Type B pancreatic cell (in vitro differentiated cells): ENCODE data around the gene ZZZ3. TPM values are rescaled to one million over a fixed set of nuclear protein-coding genes. Genes with fewer than 3 reads are reported as not detected.

Experiments
- DNase-seq: peaks from one replicate; pipeline ENCODE4 v3.0.0; 2021; ENCODE audit warnings: mixed read lengths; ENCODE audit not compliant: unreplicated experiment; ENCODE audit errors: extremely low spot score
- H3K27ac Mint-ChIP-seq: 2 replicates; pipeline ENCODE4 v1.8.0; 2021; ENCODE audit warnings: mild to moderate bottlenecking, mixed read lengths
- H3K27me3 Mint-ChIP-seq: 2 replicates; pipeline ENCODE4 v1.8.0; 2021; ENCODE audit warnings: mixed read lengths
- H3K36me3 Mint-ChIP-seq: 2 replicates; pipeline ENCODE4 v1.8.0; 2021; ENCODE audit warnings: mixed read lengths
- H3K4me1 Mint-ChIP-seq: one replicate; pipeline ENCODE4 v1.8.0; 2021; ENCODE audit warnings: mixed read lengths; ENCODE audit not compliant: unreplicated experiment
- H3K4me3 Mint-ChIP-seq: 2 replicates; pipeline ENCODE4 v1.8.0; 2021; ENCODE audit warnings: mild to moderate bottlenecking, mixed read lengths
- H3K9me3 Mint-ChIP-seq: 2 replicates; pipeline ENCODE4 v1.8.0; 2021; ENCODE audit warnings: mixed read lengths
- total RNA-seq: library from RNA; stranded (reverse); gene quantifications from 2 replicates; pipeline ENCODE4 v1.2.1, GENCODE V29; 2021; ENCODE audit warnings: low replicate concordance
- TF ChIP-seq, protein P1 (sequence below): fragments of 200-600 bp; sonication (generic); conservative IDR thresholded peaks from 2 replicates; pipeline ENCODE4 v1.5.0; 2021; ENCODE audit warnings: antibody characterized with exemption, mild to moderate bottlenecking

ZZZ3 gene
- total RNA-seq, 1 donor from 2014 or later = 51.3 TPM

GRCh38 chr1:77668924-77669449 is 13.5 kb downstream of the ZZZ3 start:
- Mint-ChIP-seq H3K27ac (no peak overlapping the region), H3K4me1 (peaks cover 25% of the 10 kb centered on the region), H3K36me3 (peaks cover 9% of the 10 kb centered on the region), H3K4me3 (no peak overlapping the region), H3K9me3 (no peaks in the 10 kb centered on the region), H3K27me3 (no peaks in the 10 kb centered on the region)
- DNase-seq = no peak
- TF ChIP-seq, protein P1, sequence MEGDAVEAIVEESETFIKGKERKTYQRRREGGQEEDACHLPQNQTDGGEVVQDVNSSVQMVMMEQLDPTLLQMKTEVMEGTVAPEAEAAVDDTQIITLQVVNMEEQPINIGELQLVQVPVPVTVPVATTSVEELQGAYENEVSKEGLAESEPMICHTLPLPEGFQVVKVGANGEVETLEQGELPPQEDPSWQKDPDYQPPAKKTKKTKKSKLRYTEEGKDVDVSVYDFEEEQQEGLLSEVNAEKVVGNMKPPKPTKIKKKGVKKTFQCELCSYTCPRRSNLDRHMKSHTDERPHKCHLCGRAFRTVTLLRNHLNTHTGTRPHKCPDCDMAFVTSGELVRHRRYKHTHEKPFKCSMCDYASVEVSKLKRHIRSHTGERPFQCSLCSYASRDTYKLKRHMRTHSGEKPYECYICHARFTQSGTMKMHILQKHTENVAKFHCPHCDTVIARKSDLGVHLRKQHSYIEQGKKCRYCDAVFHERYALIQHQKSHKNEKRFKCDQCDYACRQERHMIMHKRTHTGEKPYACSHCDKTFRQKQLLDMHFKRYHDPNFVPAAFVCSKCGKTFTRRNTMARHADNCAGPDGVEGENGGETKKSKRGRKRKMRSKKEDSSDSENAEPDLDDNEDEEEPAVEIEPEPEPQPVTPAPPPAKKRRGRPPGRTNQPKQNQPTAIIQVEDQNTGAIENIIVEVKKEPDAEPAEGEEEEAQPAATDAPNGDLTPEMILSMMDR = no peak

DNA sequence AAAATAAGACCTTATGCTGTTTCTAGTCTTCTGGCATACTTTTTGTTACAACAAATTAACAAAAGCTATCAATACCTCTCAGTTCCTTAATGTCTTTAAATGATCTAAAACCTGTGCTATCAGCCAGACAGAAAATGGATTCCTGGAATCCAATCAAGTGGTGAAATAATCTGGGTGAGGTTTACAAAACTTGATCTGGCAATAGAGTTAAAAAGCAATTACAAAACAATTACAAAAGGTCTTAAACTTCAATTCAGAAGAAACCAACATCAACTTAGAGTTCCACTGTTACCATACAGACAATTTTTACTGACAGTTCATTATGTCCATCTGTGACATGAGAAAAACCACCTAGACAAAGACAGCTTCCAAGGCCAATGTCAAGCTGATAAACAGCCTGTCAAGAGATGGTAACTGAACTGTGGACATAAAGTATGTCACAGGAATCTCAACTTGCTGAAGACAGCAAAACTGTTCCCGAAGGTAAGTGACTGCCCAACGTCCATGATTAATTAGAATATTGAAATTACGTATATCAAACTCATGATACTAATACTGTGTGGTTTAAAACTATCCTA is 17.4 kb downstream of the ZZZ3 start:
- H3K4me1 Mint-ChIP-seq = peaks cover 10% of the 10 kb centered on the region
- no peak for DNase-seq
- H3K4me3 Mint-ChIP-seq = no peak overlapping the region
- H3K36me3 Mint-ChIP-seq = peaks cover 19% of the 10 kb centered on the region
- TF ChIP-seq, protein P1 = no peak
- H3K27ac Mint-ChIP-seq = no peak overlapping the region
- no peaks in the 10 kb centered on the region for H3K27me3 Mint-ChIP-seq
- no peaks in the 10 kb centered on the region for H3K9me3 Mint-ChIP-seq

DNA sequence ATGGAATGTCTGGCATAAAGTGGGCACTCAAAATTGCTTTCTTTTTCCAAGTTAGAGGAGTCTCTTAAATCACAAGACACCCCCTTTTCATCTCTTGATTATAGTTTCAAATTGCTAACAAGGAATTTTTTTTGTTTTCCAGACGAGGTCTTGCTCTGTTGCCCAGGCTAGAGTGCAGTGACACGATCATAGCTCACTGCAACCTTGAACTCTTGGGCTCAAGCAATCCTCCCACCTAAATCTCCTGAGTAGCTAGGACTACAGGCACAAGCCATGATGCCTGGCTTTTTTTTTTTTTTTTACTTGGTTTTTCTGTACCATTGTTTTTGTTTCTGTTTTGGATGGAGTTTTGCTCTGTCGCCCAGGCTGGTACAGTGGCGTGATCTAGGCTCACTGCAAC is 20.8 kb downstream of the ZZZ3 start:
- H3K27ac Mint-ChIP-seq = no peak overlapping the region
- no peak for DNase-seq
- TF ChIP-seq, protein P1 = no peak
- no peak overlapping the region for H3K4me3 Mint-ChIP-seq
- no peaks in the 10 kb centered on the region for H3K27me3 Mint-ChIP-seq
- H3K9me3 Mint-ChIP-seq = no peaks in the 10 kb centered on the region
- H3K4me1 Mint-ChIP-seq = peaks cover 6% of the 10 kb centered on the region
- H3K36me3 Mint-ChIP-seq = peaks cover 19% of the 10 kb centered on the region

DNA sequence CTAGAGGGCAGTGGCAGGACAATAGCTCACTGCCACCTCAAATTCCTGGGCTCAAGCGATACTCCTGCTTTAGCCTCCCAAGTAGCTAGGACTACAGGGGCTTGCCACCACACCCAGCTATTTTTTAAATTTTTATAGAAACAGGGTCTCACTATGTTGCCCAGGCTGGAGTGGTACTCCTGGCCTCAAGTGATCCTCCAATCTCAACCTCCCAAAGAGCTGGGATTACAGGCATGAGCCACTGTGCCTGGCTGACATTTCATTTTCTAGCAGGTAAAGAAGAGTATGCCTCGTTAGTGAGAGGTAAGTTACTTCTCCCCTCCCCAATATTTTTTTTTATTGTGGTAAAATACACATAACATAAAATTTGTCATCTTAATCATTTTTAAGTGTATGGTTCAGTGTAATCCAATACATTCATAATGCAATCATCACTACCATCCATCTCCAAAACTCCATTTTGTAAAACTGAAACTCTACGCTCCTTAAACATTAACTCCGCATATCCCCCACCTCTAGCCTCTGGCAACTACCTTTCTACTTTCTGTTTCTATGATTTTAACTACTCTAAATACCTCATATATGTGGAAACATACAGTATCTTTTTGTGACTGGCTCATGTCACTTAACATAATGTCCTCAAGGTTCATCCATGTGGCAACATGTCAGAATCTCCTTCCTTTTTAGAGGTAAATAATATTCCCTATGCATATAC is 22.4 kb downstream of the ZZZ3 start:
- Mint-ChIP-seq H3K36me3 (peaks cover 24% of the 10 kb centered on the region), H3K4me3 (no peak overlapping the region), H3K9me3 (no peaks in the 10 kb centered on the region), H3K27ac (no peak overlapping the region), H3K4me1 (peaks cover 4% of the 10 kb centered on the region), H3K27me3 (no peaks in the 10 kb centered on the region)
- DNase-seq = no peak
- TF ChIP-seq, protein P1 = no peak

GRCh38 chr1:77658271-77658670 is 24.2 kb downstream of the ZZZ3 start:
- no peak overlapping the region for H3K27ac Mint-ChIP-seq
- no peak for DNase-seq
- H3K9me3 Mint-ChIP-seq = no peaks in the 10 kb centered on the region
- H3K4me3 Mint-ChIP-seq = no peak overlapping the region
- peaks cover 18% of the 10 kb centered on the region for H3K36me3 Mint-ChIP-seq
- TF ChIP-seq, protein P1 = no peak
- no peaks in the 10 kb centered on the region for H3K27me3 Mint-ChIP-seq
- H3K4me1 Mint-ChIP-seq = no peaks in the 10 kb centered on the region
